HFF-Myc (cell line): Measurements from ENCODE around the gene PPP1R3G.

Experiments
- DNase-seq: peaks from one replicate; pipeline ENCODE4 v3.0.0-alpha.2; 2011; ENCODE audit warnings: low read depth; ENCODE audit errors: extremely low read depth
- H3K4me3 ChIP-seq: replicated peaks from 2 replicates; pipeline ENCODE4 v1.5.1; 2011; ENCODE audit warnings: low read depth, mild to moderate bottlenecking, control low read depth, low read length
- CTCF ChIP-seq: IDR thresholded peaks from 2 replicates; pipeline ENCODE4 v1.5.1; 2012; ENCODE audit warnings: mild to moderate bottlenecking, low read depth, low read length, control low read depth; ENCODE audit errors: missing control alignments

PPP1R3G gene

GRCh38 chr6:5099537-5099936, 14.4 kb downstream of the PPP1R3G start:
- TF ChIP-seq CTCF = no peak
- no peak for DNase-seq

GRCh38 chr6:5100806-5101205, 15.7 kb downstream of the PPP1R3G start:
- no peak for TF ChIP-seq CTCF
- no peak overlapping the region for H3K4me3 ChIP-seq
- no peak for DNase-seq

More at GRCh38 chr6:5099537-5099936, 14.4 kb downstream of the PPP1R3G start:
- no peak overlapping the region for H3K4me3 ChIP-seq

GRCh38 chr6:5102267-5102970, 17.3 kb downstream of the PPP1R3G start:
- DNase-seq = no peak
- no peak for TF ChIP-seq CTCF
- no peak overlapping the region for H3K4me3 ChIP-seq

- H3K4me3 ChIP-seq = no peak overlapping the region
- TF ChIP-seq CTCF = no peak
- DNase-seq = no peak
Observed at GRCh38 chr6:5103250-5103649, 18.1 kb downstream of the PPP1R3G start.

GRCh38 chr6:5104667-5105066, 19.5 kb downstream of the PPP1R3G start:
- H3K4me3 ChIP-seq = no peak overlapping the region
- TF ChIP-seq CTCF = no peak
- DNase-seq = no peak

- no peak overlapping the region for H3K4me3 ChIP-seq
- TF ChIP-seq CTCF = no peak
- DNase-seq = no peak
Observed at GRCh38 chr6:5105146-5105545, 20.0 kb downstream of the PPP1R3G start.

- no peak for TF ChIP-seq CTCF
- no peak overlapping the region for H3K4me3 ChIP-seq
- no peak for DNase-seq
Observed at GRCh38 chr6:5107341-5107740, 22.2 kb downstream of the PPP1R3G start.
